Right lobe of liver (tissue), 6 donors: ENCODE data around the gene TGFBR3. TPM values are rescaled to one million over a fixed set of nuclear protein-coding genes. Genes with fewer than 3 reads are reported as not detected.

Experiments used
- ATAC-seq, 4 donors: fragments of 200-7000 bp; cut with Tn5 transposase; one replicate each; pipeline ENCODE4 v1.9.1; 2020; ENCODE audit warnings: mild to moderate bottlenecking in 4 of 4, moderate library complexity in 4 of 4
- DNase-seq, 3 donors: peaks; one replicate each; pipeline ENCODE4 v3.0.0-alpha.2; 2020
- H3K27ac ChIP-seq, 3 donors: fragments of 200-600 bp; one replicate each; pipeline ENCODE4 v1.8.0; 2022
- H3K27me3 ChIP-seq, 2 donors: fragments of 200-600 bp; one replicate each; pipeline ENCODE4 v1.8.0; 2022
- H3K36me3 ChIP-seq, 4 donors: fragments of 200-600 bp; sonication (generic) in 1 of 4; one replicate each; pipeline versions ENCODE4 v1.5.1 to v1.8.0; 2017 to 2022; ENCODE audit warnings: control low read depth in 1 of 4
- H3K4me1 ChIP-seq, 4 donors: fragments of 200-600 bp; sonication (generic) in 1 of 4; one replicate each; pipeline versions ENCODE4 v1.5.1 to v1.8.0; 2017 to 2022; ENCODE audit warnings: control low read depth in 1 of 4
- H3K4me3 ChIP-seq, 3 donors: fragments of 200-600 bp; one replicate each; pipeline ENCODE4 v1.8.0; 2022
- H3K9me3 ChIP-seq, 4 donors: fragments of 200-600 bp; sonication (generic) in 1 of 4; one replicate each; pipeline versions ENCODE4 v1.5.1 to v1.8.0; 2017 to 2022; ENCODE audit warnings: control low read depth in 1 of 4
- CTCF ChIP-seq, 4 donors: fragments of 200-600 bp in 3 of 4; fragments of 450-650 bp in 1 of 4; IDR thresholded peaks; one replicate each; pipeline versions ENCODE4 v1.5.1 to v1.8.0; 2016 to 2022; ENCODE audit warnings: antibody characterized with exemption in 4 of 4, mild to moderate bottlenecking in 2 of 4
- POLR2A ChIP-seq: fragments of 450-650 bp; IDR thresholded peaks from one replicate; pipeline ENCODE4 v1.6.1; 2017; ENCODE audit warnings: antibody characterized with exemption, mild to moderate bottlenecking
- whole genome bisulfite sequencing: methylation state at CpG from one replicate; pipeline ENCODE4 v1.1.6; 2018; ENCODE audit warnings: low coverage, low lambda C conversion rate; ENCODE audit not compliant: insufficient coverage; ENCODE audit errors: missing lambda C conversion rate; 5-methylcytosine and 5-hydroxymethylcytosine counted together
- intact Hi-C, 2 donors: fragments of 100-400 bp; cut with DNase I; formaldehyde crosslinking; loops; one replicate each; pipeline versions ENCODE4 v1.11.2 to v1.14.1; 2022
- total RNA-seq, 6 experiments: library from RNA; depleted of rRNA in 2 of 6; stranded (reverse); fragments of >200 nt in 2 of 6; fragmentation: NEBNext Ultra II Directional in 3 of 6; extraction: Animal tissue kit (Norgen Biotek cat#: 25700) in 3 of 6; gene quantifications; one replicate each; pipeline versions ENCODE4 v1.1.0 to v1.2.4, GENCODE V29; 2016 to 2023
- donor health status: DM: no; HTN: yes; CAD: no.
- donor health status: DM: no; HTN: no; CAD: no.
- donor health status: DM: no; HTN: no; CAD: no.
- donor health status: DM: no; HTN: yes; CAD: no.
- donor health status: DM: no; HTN: yes; CAD: no.

The TGFBR3 gene
- total RNA-seq, 6 experiments from 2014 or later, result 9.0 to 32.3 (median 18.1) TPM

- ATAC-seq, result no peak
Observed at GRCh38 chr1:91701472-91701869, 184.5 kb downstream of the TGFBR3 start.

GRCh38 chr1:91700771-91701471 is 185.0 kb downstream of the TGFBR3 start:
- no peak overlapping the region for H3K4me3 ChIP-seq
- peaks cover 0 to 3% (median 0%) of the 10 kb centered on the region in 4 donors for H3K36me3 ChIP-seq
- DNase-seq, result no peak
- TF ChIP-seq POLR2A (no peak), CTCF (IDR thresholded peaks at IDR 0.05) (no peak)
- H3K4me1 ChIP-seq, result no peaks in the 10 kb centered on the region
- WGBS, result 68% methylated on average over 8 of the region's 8 CpGs
- no peaks in the 10 kb centered on the region for H3K27me3 ChIP-seq
- intact Hi-C loops, result no loop called here
- no peak overlapping the region for H3K27ac ChIP-seq
- no peak for ATAC-seq
- H3K9me3 ChIP-seq, result no peaks in the 10 kb centered on the region

More at GRCh38 chr1:91701472-91701869, 184.5 kb downstream of the TGFBR3 start:
- TF ChIP-seq POLR2A (no peak), CTCF (IDR thresholded peaks at IDR 0.05) (no peak)
- intact Hi-C loops, result no loop called here
- H3K9me3 ChIP-seq, result no peaks in the 10 kb centered on the region
- peaks cover 0 to 3% (median 0%) of the 10 kb centered on the region in 4 donors for H3K36me3 ChIP-seq
- WGBS, result 76% methylated on average over 4 of the region's 4 CpGs
- DNase-seq, result no peak
- H3K4me1 ChIP-seq, result no peaks in the 10 kb centered on the region
- no peak overlapping the region for H3K4me3 ChIP-seq
- H3K27me3 ChIP-seq, result no peaks in the 10 kb centered on the region
- no peak overlapping the region for H3K27ac ChIP-seq

- no peaks in the 10 kb centered on the region for H3K4me1 ChIP-seq
- DNase-seq (no peak), ATAC-seq (no peak)
- H3K9me3 ChIP-seq, result no peaks in the 10 kb centered on the region
- H3K4me3 ChIP-seq, result no peak overlapping the region
- TF ChIP-seq POLR2A, result no peak
- no peak for TF ChIP-seq CTCF (IDR thresholded peaks at IDR 0.05)
- no peaks in the 10 kb centered on the region for H3K27me3 ChIP-seq
- 92% methylated on average over 2 of the region's 2 CpGs for WGBS
- intact Hi-C loops, result no loop called here
- H3K27ac ChIP-seq, result no peak overlapping the region
- peaks cover 0 to 6% (median 2%) of the 10 kb centered on the region in 4 donors for H3K36me3 ChIP-seq
Observed at GRCh38 chr1:91700332-91700731, 185.6 kb downstream of the TGFBR3 start.

GRCh38 chr1:91699339-91699974 is 186.5 kb downstream of the TGFBR3 start:
- DNase-seq (no peak), ATAC-seq (peak; percentile 32 to 53 (median 45))
- TF ChIP-seq POLR2A (no peak), CTCF (IDR thresholded peaks at IDR 0.05) (no peak)
- intact Hi-C loops, result no loop called here
- Histone ChIP-seq H3K9me3 (no peaks in the 10 kb centered on the region), H3K4me3 (no peak overlapping the region), H3K27me3 (no peaks in the 10 kb centered on the region), H3K27ac (no peak overlapping the region), H3K4me1 (no peaks in the 10 kb centered on the region), H3K36me3 (peaks cover 0 to 9% (median 2%) of the 10 kb centered on the region in 4 donors)
- WGBS, result 78% methylated on average over 4 of the region's 4 CpGs
